Kidney (tissue), 14 donors: ENCODE measurements around the gene METRNL. TPM values are rescaled to one million over a fixed set of nuclear protein-coding genes. Genes with fewer than 3 reads are reported as not detected.

Source experiments
- DNase-seq, 5 donors: peaks; one replicate each; pipeline ENCODE4 v3.0.0-alpha.2; 2013 to 2020
- FAIRE-seq: peaks from 2 replicates; lab custom pipeline; 2012; peaks lifted over from hg19 to GRCh38; lab: Jason Lieb, UNC
- H3K27ac ChIP-seq, 2 donors: one replicate each; pipeline ENCODE4 v1.7.0; 2013; ENCODE audit warnings: low read depth in 2 of 2, low read length in 2 of 2, inconsistent platforms in 1 of 2
- H3K27me3 ChIP-seq: one replicate; pipeline ENCODE4 v1.7.1; 2013; ENCODE audit warnings: low read length, inconsistent platforms; ENCODE audit not compliant: control insufficient read depth, insufficient read depth
- H3K36me3 ChIP-seq, 3 donors: one replicate each; pipeline versions ENCODE4 v1.7.0 to v1.7.1; 2013; ENCODE audit warnings: low read length in 3 of 3, control low read depth in 1 of 3, inconsistent platforms in 1 of 3; ENCODE audit not compliant: insufficient read depth in 3 of 3, control insufficient read depth in 2 of 3
- H3K4me1 ChIP-seq, 3 donors: one replicate each; pipeline versions ENCODE4 v1.7.0 to v1.7.1; 2013; ENCODE audit warnings: low read length in 3 of 3, inconsistent platforms in 1 of 3, low read depth in 1 of 3; ENCODE audit not compliant: control insufficient read depth in 2 of 3, insufficient read depth in 2 of 3
- H3K4me3 ChIP-seq, 3 donors: one replicate each; pipeline versions ENCODE4 v1.7.0 to v1.8.1; 2013; ENCODE audit warnings: low read length in 3 of 3, control low read depth in 1 of 3, inconsistent platforms in 1 of 3
- H3K9ac ChIP-seq, 3 donors: one replicate each; pipeline versions ENCODE4 v1.7.0 to v1.7.1; 2013; ENCODE audit warnings: low read length in 3 of 3, control low read depth in 1 of 3, inconsistent platforms in 1 of 3
- H3K9me3 ChIP-seq, 3 donors: one replicate each; pipeline versions ENCODE4 v1.7.0 to v1.7.1; 2013; ENCODE audit warnings: low read length in 3 of 3, control low read depth in 1 of 3, inconsistent platforms in 1 of 3; ENCODE audit not compliant: control insufficient read depth in 2 of 3, insufficient read depth in 1 of 3
- intact Hi-C: fragments of 100-400 bp; cut with DNase I; formaldehyde crosslinking; loops from one replicate; pipeline ENCODE4 v1.11.1; 2022
- polyA plus RNA-seq: library from polyadenylated mRNA; stranded (reverse); fragments of 350-450 nt; fragmentation: Illumina TruSeq; extraction: RNeasy Lipid Tissue Mini Kit (QIAGEN cat#74804); gene quantifications from one replicate; pipeline ENCODE4 v1.2.3, GENCODE V29; 2014; ENCODE audit warnings: low read depth, low replicate concordance; ENCODE audit not compliant: insufficient read depth
- total RNA-seq: library from RNA; stranded (reverse); fragmentation: NEBNext Ultra II Directional; extraction: Animal tissue kit (Norgen Biotek cat#: 25700); gene quantifications from one replicate; pipeline ENCODE4 v1.2.1, GENCODE V29; 2021
- TF ChIP-seq, protein P1 (sequence below): IDR thresholded peaks from 3 replicates; pipeline ENCODE4 v1.5.1; 2012; ENCODE audit warnings: mild to moderate bottlenecking, moderate library complexity, borderline replicate concordance; ENCODE audit not compliant: insufficient read depth; ENCODE audit errors: extremely low read depth
- donor health status: control.
- donor health status: control.
- donor health status: control.
- donor health status: control.
- donor health status: control.
- donor health status: DM: yes; HTN: yes; CAD: no.
- donor health status: Normal renal cell carcinoma (clear cell type).

The METRNL gene
- total and polyA plus RNA-seq, 2 donors from 2014 or later: 61.5 to 107 TPM

DNA sequence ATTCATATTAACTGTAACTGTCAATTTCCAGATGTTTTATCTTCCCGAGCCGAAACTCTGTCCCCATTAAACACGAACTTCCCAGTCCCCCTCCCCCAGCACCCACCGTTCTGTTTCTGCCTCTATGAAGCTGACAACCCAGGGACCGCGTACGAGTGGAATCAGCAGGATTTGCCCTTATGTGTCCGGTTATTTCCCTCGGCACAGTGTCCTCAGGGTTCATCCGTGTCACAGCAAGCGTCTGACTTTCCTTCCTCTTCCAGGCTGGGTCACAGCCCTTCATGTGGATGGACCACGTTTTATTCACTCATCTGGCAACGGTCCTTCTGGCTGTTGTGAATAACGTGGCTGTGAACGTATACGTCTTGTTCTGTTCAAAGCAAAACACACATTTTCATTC, 31.3 kb downstream of the METRNL start:
- peak overlapping the region in 1 of 3 donors; percentile 16 for H3K4me3 ChIP-seq
- intact Hi-C loops: no loop called here

DNA sequence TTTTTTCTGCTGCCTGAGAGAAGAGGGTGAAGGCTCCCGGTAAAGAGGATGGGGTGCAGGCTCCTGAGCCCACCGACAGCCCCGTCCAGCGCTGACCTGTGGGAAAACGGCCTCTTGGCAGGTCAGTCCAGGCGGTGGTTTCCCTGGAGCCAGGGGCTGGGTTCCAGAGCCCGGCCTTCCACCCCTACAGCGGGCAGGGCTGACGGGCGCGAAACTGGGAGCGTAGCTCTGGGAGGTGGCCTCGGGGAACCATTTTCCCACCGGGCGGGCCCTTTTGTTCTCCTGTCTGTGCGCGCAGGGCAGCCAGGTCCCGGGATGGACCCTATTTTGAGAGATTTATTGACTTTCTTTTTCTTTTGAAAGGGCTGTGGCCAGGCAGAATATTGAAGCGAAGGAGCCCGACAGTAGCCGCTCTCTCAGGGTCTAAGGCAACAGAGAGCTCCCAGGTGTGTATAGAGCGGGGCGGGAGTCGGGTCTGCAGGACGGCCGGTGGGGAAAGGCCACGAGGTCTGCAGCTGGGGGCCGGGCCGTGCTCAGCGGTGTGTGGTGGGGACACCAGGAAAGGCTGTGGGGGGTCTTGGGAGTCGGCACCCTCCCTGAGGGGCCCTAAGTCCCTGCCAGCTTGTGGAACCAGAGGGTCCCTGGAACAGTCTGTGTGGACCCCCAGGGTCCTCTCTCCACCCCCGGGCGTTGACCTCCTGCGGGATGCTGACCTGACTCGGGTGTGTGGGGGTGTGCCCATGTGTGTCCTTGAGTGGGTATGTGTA, 32.3 kb downstream of the METRNL start:
- Histone ChIP-seq H3K36me3 (no peaks in the 10 kb centered on the region), H3K27ac (no peak overlapping the region), H3K4me3 (no peak overlapping the region), H3K9ac (no peak overlapping the region), H3K9me3 (no peaks in the 10 kb centered on the region), H3K27me3 (no peaks in the 10 kb centered on the region), H3K4me1 (peaks cover 2 to 15% (median 4%) of the 10 kb centered on the region in 3 donors)
- TF ChIP-seq, protein P1, sequence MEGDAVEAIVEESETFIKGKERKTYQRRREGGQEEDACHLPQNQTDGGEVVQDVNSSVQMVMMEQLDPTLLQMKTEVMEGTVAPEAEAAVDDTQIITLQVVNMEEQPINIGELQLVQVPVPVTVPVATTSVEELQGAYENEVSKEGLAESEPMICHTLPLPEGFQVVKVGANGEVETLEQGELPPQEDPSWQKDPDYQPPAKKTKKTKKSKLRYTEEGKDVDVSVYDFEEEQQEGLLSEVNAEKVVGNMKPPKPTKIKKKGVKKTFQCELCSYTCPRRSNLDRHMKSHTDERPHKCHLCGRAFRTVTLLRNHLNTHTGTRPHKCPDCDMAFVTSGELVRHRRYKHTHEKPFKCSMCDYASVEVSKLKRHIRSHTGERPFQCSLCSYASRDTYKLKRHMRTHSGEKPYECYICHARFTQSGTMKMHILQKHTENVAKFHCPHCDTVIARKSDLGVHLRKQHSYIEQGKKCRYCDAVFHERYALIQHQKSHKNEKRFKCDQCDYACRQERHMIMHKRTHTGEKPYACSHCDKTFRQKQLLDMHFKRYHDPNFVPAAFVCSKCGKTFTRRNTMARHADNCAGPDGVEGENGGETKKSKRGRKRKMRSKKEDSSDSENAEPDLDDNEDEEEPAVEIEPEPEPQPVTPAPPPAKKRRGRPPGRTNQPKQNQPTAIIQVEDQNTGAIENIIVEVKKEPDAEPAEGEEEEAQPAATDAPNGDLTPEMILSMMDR: no peak
- no peak for FAIRE-seq
- intact Hi-C loops: no loop called here
- no peak for DNase-seq

More for the DNA sequence above, 31.3 kb downstream of the METRNL start:
- TF ChIP-seq, protein P1: no peak
- FAIRE-seq: no peak
- peak overlapping the region in 1 of 3 donors; percentile 12 for H3K9ac ChIP-seq
- H3K9me3 ChIP-seq: no peaks in the 10 kb centered on the region
- no peak for DNase-seq
- H3K4me1 ChIP-seq: peaks cover 2 to 17% (median 8%) of the 10 kb centered on the region in 3 donors
- H3K27me3 ChIP-seq: no peaks in the 10 kb centered on the region
- no peaks in the 10 kb centered on the region for H3K36me3 ChIP-seq
- H3K27ac ChIP-seq: peak overlapping the region in 1 of 2 donors; percentile 51

DNA sequence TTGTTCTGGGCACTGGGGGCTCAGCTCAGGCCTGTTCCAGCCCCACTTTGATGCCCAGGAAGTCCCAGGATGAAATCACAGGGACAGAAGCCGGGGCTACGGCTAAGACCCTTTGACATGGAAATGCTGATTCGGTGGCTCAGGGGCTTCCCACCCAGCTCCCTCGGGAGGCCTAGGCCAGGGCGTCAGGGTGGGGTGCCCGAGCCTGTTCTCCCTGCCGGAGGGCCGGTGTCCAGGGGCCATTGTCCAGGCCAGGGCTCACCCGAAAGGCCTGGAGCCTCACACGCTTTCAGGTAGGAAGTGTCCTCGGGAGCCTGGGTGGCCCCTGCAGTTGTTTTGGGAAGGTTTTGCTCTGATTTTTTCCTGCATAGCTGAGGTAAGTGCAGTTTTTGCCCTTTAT, 34.0 kb downstream of the METRNL start:
- no peak for DNase-seq
- TF ChIP-seq, protein P1: no peak
- no peak for FAIRE-seq

More for the DNA sequence above, 34.0 kb downstream of the METRNL start:
- Histone ChIP-seq H3K9me3 (no peaks in the 10 kb centered on the region), H3K36me3 (no peaks in the 10 kb centered on the region), H3K4me1 (peaks cover 2 to 15% (median 4%) of the 10 kb centered on the region in 3 donors), H3K9ac (no peak overlapping the region), H3K27ac (no peak overlapping the region), H3K4me3 (no peak overlapping the region), H3K27me3 (no peaks in the 10 kb centered on the region)
- intact Hi-C loops: no loop called here
